ENCODE data around the gene NME2. TPM values are rescaled to one million over a fixed set of nuclear protein-coding genes. Genes with fewer than 3 reads are reported as not detected.

The NME2 gene
- total and polyA plus RNA-seq, 10 of the 15 experiments (the other 5 are each of a cell fraction or from before 2014, with no cell fraction given) = 497 to 1,030 (median 786) TPM

DNA sequence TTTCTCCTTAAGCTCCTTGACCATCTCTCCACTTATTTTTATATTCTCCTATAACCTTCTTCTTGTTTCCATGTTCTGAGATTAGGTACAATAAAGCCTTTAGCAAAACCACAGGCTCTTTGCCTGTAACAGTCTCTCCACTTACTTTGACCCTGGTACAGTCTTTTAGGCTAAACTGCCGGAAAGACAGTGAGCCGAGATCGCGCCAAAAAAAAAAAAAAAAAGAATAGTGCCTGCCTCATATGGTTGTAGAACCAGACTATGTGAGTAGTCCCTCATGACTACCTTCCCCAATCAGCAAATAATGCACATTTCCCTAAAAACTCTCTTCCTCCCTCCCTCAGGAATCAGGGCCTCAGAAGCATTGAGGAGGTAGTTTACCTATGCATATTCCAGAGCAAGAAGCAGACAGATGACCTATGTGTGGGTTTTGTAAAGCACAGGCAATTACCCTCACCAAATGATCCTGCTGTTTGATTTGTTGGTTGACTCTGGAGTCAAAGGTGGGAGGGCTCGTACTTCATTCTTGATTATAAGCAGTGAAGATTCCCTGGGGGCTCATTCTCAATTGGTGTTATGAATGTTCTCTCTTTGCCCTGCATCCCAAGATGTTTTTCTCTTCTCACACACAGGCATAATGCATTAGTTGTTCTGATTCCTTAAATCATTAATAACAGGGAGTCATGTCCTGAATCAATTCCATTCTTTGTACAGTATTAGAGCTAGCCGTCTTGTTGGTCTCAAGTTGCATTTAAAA, 21.8 kb upstream of the NME2 start:
- WGBS (ENCODE audit: insufficient coverage, insufficient replicate concordance, low lambda C conversion rate, missing lambda C conversion rate) = 90% methylated on average over 4 of the region's 6 CpGs
- H3K79me2 ChIP-seq (ENCODE audit: control insufficient read depth, insufficient read depth, low read length) = no peaks in the 10 kb centered on the region
- ChIA-PET RAD21 (ENCODE audit: unreplicated experiment) (no interaction called here), CTCF (no interaction called here), POLR2A (interaction anchor here (1.0 kb wide), 1 partner anchor 12 kb away, joined by 3 read pairs; no protein-coding TSS in a partner anchor), SMC1A (ENCODE audit: uncharacterized antibody, unreplicated experiment) (interaction anchor here (1.1 kb wide), 1 partner anchor 96 kb away, joined by 3 read pairs; no protein-coding TSS in a partner anchor)
- no peaks in the 10 kb centered on the region for H3K9me3 ChIP-seq (replicated peaks; ENCODE audit: control insufficient read depth, insufficient read depth, low read length)
- no peaks in the 10 kb centered on the region for H4K20me1 ChIP-seq (ENCODE audit: control insufficient read depth, insufficient read depth)
- no peak overlapping the region for H3K4me3 ChIP-seq
- ATAC-seq = no peak
- no peak for FAIRE-seq
- TF ChIP-seq POLR2AphosphoS5 (IDR thresholded peaks at IDR 0.05; ENCODE audit: low read length) (no peak), RFX5 (IDR thresholded peaks at IDR 0.05; ENCODE audit: low read depth, low read length) (no peak)
- TF ChIP-seq, protein P1, sequence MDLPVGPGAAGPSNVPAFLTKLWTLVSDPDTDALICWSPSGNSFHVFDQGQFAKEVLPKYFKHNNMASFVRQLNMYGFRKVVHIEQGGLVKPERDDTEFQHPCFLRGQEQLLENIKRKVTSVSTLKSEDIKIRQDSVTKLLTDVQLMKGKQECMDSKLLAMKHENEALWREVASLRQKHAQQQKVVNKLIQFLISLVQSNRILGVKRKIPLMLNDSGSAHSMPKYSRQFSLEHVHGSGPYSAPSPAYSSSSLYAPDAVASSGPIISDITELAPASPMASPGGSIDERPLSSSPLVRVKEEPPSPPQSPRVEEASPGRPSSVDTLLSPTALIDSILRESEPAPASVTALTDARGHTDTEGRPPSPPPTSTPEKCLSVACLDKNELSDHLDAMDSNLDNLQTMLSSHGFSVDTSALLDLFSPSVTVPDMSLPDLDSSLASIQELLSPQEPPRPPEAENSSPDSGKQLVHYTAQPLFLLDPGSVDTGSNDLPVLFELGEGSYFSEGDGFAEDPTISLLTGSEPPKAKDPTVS (IDR thresholded peaks at IDR 0.05; ENCODE audit: low read depth, low read length) = no peak
- H3K36me3 ChIP-seq (ENCODE audit: control insufficient read depth in 2 of 2, insufficient read depth in 2 of 2, low read length in 1 of 2) = no peaks in the 10 kb centered on the region
- intact Hi-C loops (cut with micrococcal nuclease; ENCODE audit: unreplicated experiment) (no loop called here), in situ Hi-C loops (cut with MboI) (no loop called here)
- no peak overlapping the region for H2AFZ ChIP-seq (ENCODE audit: control insufficient read depth, low read depth, low read length)
- BruUV-seq (replicated peaks) = no TSS peak
- H3K9ac ChIP-seq (ENCODE audit: control insufficient read depth, insufficient read depth, low read length) = no peak overlapping the region
- DNase-seq (ENCODE audit: low read depth, low spot score) = no peak
- H3K27ac ChIP-seq (ENCODE audit: control insufficient read depth, insufficient read depth) = no peak overlapping the region
- no peaks in the 10 kb centered on the region for H3K4me1 ChIP-seq (ENCODE audit: control insufficient read depth, insufficient read depth, low read length)
- no peaks in the 10 kb centered on the region for H3K27me3 ChIP-seq (replicated peaks in 1 of 2; ENCODE audit: control insufficient read depth in 2 of 2, insufficient read depth in 2 of 2, low read length in 1 of 2)
- H3K4me2 ChIP-seq (ENCODE audit: control insufficient read depth, insufficient read depth) = no peak overlapping the region

- no peak overlapping the region for H3K9ac ChIP-seq (ENCODE audit: control insufficient read depth, insufficient read depth, low read length)
- peak; percentile 78 for ATAC-seq
- POLR2A ChIA-PET = interaction anchor here (0.6 to 1.7 kb wide), 7 partner anchors 23 to 281 kb away, joined by 3 to 7 read pairs (median 4); partner anchors contain the start of genes SPAG9 and TOB1
- SMC1A ChIA-PET (ENCODE audit: uncharacterized antibody, unreplicated experiment) = interaction anchor here (1.3 to 1.9 kb wide), 7 partner anchors 8 to 386 kb away, joined by 3 to 7 read pairs (median 4); no protein-coding TSS in a partner anchor
- DNase-seq (ENCODE audit: low read depth, low spot score) = no peak
- CTCF ChIA-PET = interaction anchor here (0.8 to 2.8 kb wide), 7 partner anchors 10 to 365 kb away, joined by 3 to 13 read pairs (median 4); no protein-coding TSS in a partner anchor
- in situ Hi-C loops (cut with MboI) (no loop called here), intact Hi-C loops (cut with micrococcal nuclease; ENCODE audit: unreplicated experiment) (no loop called here)
- no TSS peak for BruUV-seq (replicated peaks)
- RAD21 ChIA-PET (ENCODE audit: unreplicated experiment) = interaction anchor here (1.0 to 2.2 kb wide), 3 partner anchors 27 to 143 kb away, joined by 4 to 6 read pairs (median 4); partner anchors contain the start of gene SPAG9
- 39% methylated on average over 4 of the region's 4 CpGs for WGBS (ENCODE audit: insufficient coverage, insufficient replicate concordance, low lambda C conversion rate, missing lambda C conversion rate)
- FAIRE-seq = no peak
- H3K27ac ChIP-seq (ENCODE audit: control insufficient read depth, insufficient read depth) = no peak overlapping the region
- no peaks in the 10 kb centered on the region for H3K79me2 ChIP-seq (ENCODE audit: control insufficient read depth, insufficient read depth, low read length)
- H2AFZ ChIP-seq (ENCODE audit: control insufficient read depth, low read depth, low read length) = no peak overlapping the region; the same call in 1 of the 2 replicates
- no peaks in the 10 kb centered on the region for H4K20me1 ChIP-seq (ENCODE audit: control insufficient read depth, insufficient read depth)
- no peaks in the 10 kb centered on the region for H3K27me3 ChIP-seq (replicated peaks in 1 of 2; ENCODE audit: control insufficient read depth in 2 of 2, insufficient read depth in 2 of 2, low read length in 1 of 2)
- H3K4me3 ChIP-seq = no peak overlapping the region
- H3K4me2 ChIP-seq (ENCODE audit: control insufficient read depth, insufficient read depth) = no peak overlapping the region
- no peaks in the 10 kb centered on the region for H3K36me3 ChIP-seq (ENCODE audit: control insufficient read depth in 2 of 2, insufficient read depth in 2 of 2, low read length in 1 of 2)
- H3K4me1 ChIP-seq (ENCODE audit: control insufficient read depth, insufficient read depth, low read length) = peaks cover 3% of the 10 kb centered on the region
- H3K9me3 ChIP-seq (replicated peaks; ENCODE audit: control insufficient read depth, insufficient read depth, low read length) = no peaks in the 10 kb centered on the region
- TF ChIP-seq EED (IDR thresholded peaks at IDR 0.05; ENCODE audit: low read depth) = peak; percentile 86
- peak; percentile 21; the same call in 1 of the 2 replicates for TF ChIP-seq CREM (IDR thresholded peaks at IDR 0.05; ENCODE audit: low read depth)
- TF ChIP-seq, protein P2, sequence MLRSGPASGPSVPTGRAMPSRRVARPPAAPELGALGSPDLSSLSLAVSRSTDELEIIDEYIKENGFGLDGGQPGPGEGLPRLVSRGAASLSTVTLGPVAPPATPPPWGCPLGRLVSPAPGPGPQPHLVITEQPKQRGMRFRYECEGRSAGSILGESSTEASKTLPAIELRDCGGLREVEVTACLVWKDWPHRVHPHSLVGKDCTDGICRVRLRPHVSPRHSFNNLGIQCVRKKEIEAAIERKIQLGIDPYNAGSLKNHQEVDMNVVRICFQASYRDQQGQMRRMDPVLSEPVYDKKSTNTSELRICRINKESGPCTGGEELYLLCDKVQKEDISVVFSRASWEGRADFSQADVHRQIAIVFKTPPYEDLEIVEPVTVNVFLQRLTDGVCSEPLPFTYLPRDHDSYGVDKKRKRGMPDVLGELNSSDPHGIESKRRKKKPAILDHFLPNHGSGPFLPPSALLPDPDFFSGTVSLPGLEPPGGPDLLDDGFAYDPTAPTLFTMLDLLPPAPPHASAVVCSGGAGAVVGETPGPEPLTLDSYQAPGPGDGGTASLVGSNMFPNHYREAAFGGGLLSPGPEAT (IDR thresholded peaks at IDR 0.05; ENCODE audit: low read depth) = peak; percentile 54; the same call in 1 of the 2 replicates
- TF ChIP-seq IKZF1 (conservative IDR thresholded peaks at IDR 0.05) = peak; percentile 38
- no peak for TF ChIP-seq EGR1 (IDR thresholded peaks at IDR 0.05; ENCODE audit: borderline replicate concordance in 1 of 2, low read depth in 2 of 2, low read length in 2 of 2)
- peak; percentile 31; the same call in 1 of the 2 replicates for TF ChIP-seq RUNX3 (IDR thresholded peaks at IDR 0.05; ENCODE audit: low read length)
- TF ChIP-seq JUNB (IDR thresholded peaks at IDR 0.05) = peak; percentile 77
- no peak for TF ChIP-seq POU2F2 (IDR thresholded peaks at IDR 0.05; ENCODE audit: borderline replicate concordance, low read depth, low read length)
- peak; percentile 61 for TF ChIP-seq NFIC (IDR thresholded peaks at IDR 0.05; ENCODE audit: low read depth, low read length)
- no peak for TF ChIP-seq ESRRA (IDR thresholded peaks at IDR 0.05; ENCODE audit: low read length)
- peak; percentile 46; the same call in 1 of the 2 replicates for TF ChIP-seq MEF2A (IDR thresholded peaks at IDR 0.05; ENCODE audit: insufficient read depth, low read depth, low read length)
Measured at GRCh38 chr17:51147650-51148049, 18.6 kb upstream of the NME2 start.

All from GM12878 (cell line).